Ishikawa (cell line): ENCODE measurements around the gene PARD6B.

Experiments
- CEBPB ChIP-seq: IDR thresholded peaks from 2 replicates; pipeline ENCODE4 v1.6.1; 2012
- CREB1 ChIP-seq: IDR thresholded peaks from 2 replicates; pipeline ENCODE4 v1.6.1; 2012; ENCODE audit warnings: low read depth
- EGR1 ChIP-seq: IDR thresholded peaks from 2 replicates; pipeline ENCODE4 v1.6.1; 2012
- EP300 ChIP-seq: IDR thresholded peaks from 2 replicates; pipeline ENCODE4 v1.6.1; 2012; ENCODE audit warnings: borderline replicate concordance
- MAX ChIP-seq: IDR thresholded peaks from 2 replicates; pipeline ENCODE4 v1.6.1; 2012
- NFIC ChIP-seq: IDR thresholded peaks from 2 replicates; pipeline ENCODE4 v1.6.1; 2012
- TAF1 ChIP-seq: IDR thresholded peaks from 2 replicates; pipeline ENCODE4 v1.6.1; 2012; ENCODE audit warnings: low read depth, mild to moderate bottlenecking
- TEAD4 ChIP-seq: IDR thresholded peaks from 2 replicates; pipeline ENCODE4 v1.6.1; 2012
- YY1 ChIP-seq: IDR thresholded peaks from 2 replicates; pipeline ENCODE4 v1.6.1; 2012; ENCODE audit warnings: low read depth
- TF ChIP-seq, protein P1 (sequence below): IDR thresholded peaks from 2 replicates; pipeline ENCODE4 v1.6.1; 2012; ENCODE audit warnings: low read depth, mild to moderate bottlenecking

DNA sequence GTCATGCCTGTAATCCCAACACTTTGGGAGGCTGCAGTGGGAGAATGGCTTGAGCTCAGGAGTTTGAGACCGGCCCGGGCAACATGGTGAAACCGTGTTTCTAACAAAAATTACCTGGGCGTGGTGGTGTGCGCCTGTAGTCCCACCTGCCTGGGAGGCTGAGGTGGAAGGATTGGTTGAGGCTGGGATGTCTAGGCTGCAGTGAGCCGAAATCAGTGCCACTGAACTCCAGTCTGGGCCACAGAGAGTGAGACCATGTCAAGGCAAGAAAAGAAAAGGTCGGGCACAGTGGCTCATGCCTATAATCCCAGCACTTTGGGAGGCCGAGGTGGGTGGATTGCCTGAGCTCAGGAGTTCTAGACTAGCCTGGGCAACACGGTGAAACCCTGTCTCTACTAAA lies 55.3 kb downstream of the PARD6B start:
- no peak for TF ChIP-seq NFIC
- TF ChIP-seq MAX, result no peak
- TF ChIP-seq, protein P1, sequence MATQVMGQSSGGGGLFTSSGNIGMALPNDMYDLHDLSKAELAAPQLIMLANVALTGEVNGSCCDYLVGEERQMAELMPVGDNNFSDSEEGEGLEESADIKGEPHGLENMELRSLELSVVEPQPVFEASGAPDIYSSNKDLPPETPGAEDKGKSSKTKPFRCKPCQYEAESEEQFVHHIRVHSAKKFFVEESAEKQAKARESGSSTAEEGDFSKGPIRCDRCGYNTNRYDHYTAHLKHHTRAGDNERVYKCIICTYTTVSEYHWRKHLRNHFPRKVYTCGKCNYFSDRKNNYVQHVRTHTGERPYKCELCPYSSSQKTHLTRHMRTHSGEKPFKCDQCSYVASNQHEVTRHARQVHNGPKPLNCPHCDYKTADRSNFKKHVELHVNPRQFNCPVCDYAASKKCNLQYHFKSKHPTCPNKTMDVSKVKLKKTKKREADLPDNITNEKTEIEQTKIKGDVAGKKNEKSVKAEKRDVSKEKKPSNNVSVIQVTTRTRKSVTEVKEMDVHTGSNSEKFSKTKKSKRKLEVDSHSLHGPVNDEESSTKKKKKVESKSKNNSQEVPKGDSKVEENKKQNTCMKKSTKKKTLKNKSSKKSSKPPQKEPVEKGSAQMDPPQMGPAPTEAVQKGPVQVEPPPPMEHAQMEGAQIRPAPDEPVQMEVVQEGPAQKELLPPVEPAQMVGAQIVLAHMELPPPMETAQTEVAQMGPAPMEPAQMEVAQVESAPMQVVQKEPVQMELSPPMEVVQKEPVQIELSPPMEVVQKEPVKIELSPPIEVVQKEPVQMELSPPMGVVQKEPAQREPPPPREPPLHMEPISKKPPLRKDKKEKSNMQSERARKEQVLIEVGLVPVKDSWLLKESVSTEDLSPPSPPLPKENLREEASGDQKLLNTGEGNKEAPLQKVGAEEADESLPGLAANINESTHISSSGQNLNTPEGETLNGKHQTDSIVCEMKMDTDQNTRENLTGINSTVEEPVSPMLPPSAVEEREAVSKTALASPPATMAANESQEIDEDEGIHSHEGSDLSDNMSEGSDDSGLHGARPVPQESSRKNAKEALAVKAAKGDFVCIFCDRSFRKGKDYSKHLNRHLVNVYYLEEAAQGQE, result no peak
- no peak for TF ChIP-seq YY1
- no peak for TF ChIP-seq TAF1
- TF ChIP-seq CEBPB, result no peak
- no peak for TF ChIP-seq TEAD4
- no peak for TF ChIP-seq CREB1
- TF ChIP-seq EP300, result no peak
- no peak for TF ChIP-seq EGR1
